Sigmoid colon (tissue), 4 donors: ENCODE measurements around the gene DMRTC2.
A peak's percentile ranks its signal among the peaks of the same experiment; 100 is the strongest.

Source experiments
- CTCF ChIP-seq, 4 experiments: fragments of 450-650 bp in 3 of 4; fragments of 200-600 bp in 1 of 4; IDR thresholded peaks; one replicate each; pipeline ENCODE4 v1.5.1; 2016 to 2019; ENCODE audit warnings: antibody characterized with exemption in 4 of 4, mild to moderate bottlenecking in 3 of 4, moderate library complexity in 2 of 4
- EP300 ChIP-seq, 4 donors: sonication (generic); formaldehyde crosslinking; IDR thresholded peaks; one replicate each; pipeline ENCODE4 v1.6.1; 2017; ENCODE audit warnings: antibody characterized with exemption in 4 of 4
- POLR2AphosphoS5 ChIP-seq, 4 donors: sonication (generic); formaldehyde crosslinking; IDR thresholded peaks; one replicate each; pipeline ENCODE4 v1.6.1; 2017; ENCODE audit warnings: antibody characterized with exemption in 4 of 4

GRCh38 chr19:41882568-41883462 lies 38.0 kb downstream of the DMRTC2 start, which contains the start of gene ARHGEF1:
- no peak for TF ChIP-seq CTCF (IDR thresholded peaks at IDR 0.05)
- no peak for TF ChIP-seq EP300 (IDR thresholded peaks at IDR 0.05)
- TF ChIP-seq POLR2AphosphoS5 (IDR thresholded peaks at IDR 0.05) = peak in 2 of 4 donors; percentile 57 to 65
